GM19395 (cell line): ENCODE measurements around the gene ACOT8.
A peak's percentile ranks its signal among the peaks of the same experiment; 100 is the strongest.
"Not testable (repeated sequence)": the region's sequence is repeated elsewhere in the genome, so short reads cannot be mapped to it uniquely, and the experiment has no call there.

Source experiments
- ATAC-seq: cut with Tn5 transposase; IDR thresholded peaks from one replicate; pipeline ENCODE4 v1.9.1; 2021; ENCODE audit warnings: mild to moderate bottlenecking, moderate library complexity; ENCODE audit not compliant: unreplicated experiment

Gene ACOT8

GRCh38 chr20:45888681-45889080, 31.5 kb upstream of the ACOT8 start:
- no peak for ATAC-seq

GRCh38 chr20:45887346-45887715, 30.1 kb upstream of the ACOT8 start, which contains the start of gene SPATA25:
SPATA25 (minus strand) TSS chr20:45887622; CDS start chr20:45887590, 32 bp downstream.
- no peak for ATAC-seq

GRCh38 chr20:45886590-45887345, 29.6 kb upstream of the ACOT8 start:
- ATAC-seq, result no peak

- no peak for ATAC-seq
Observed at GRCh38 chr20:45883100-45883469, 25.9 kb upstream of the ACOT8 start.

GRCh38 chr20:45882469-45883099, 25.4 kb upstream of the ACOT8 start:
- no peak for ATAC-seq

- ATAC-seq, result peak; percentile 95
Observed at GRCh38 chr20:45880988-45881788, 24.0 kb upstream of the ACOT8 start, which contains the start of gene ZSWIM1. ZSWIM1 (plus strand) TSS chr20:45881227; CDS start chr20:45882593, 1,366 bp downstream.

GRCh38 chr20:45878076-45878761, 21.0 kb upstream of the ACOT8 start:
- ATAC-seq, result no peak

GRCh38 chr20:45874576-45874975, 17.4 kb upstream of the ACOT8 start:
- no peak for ATAC-seq

- ATAC-seq, result not testable (repeated sequence)
Observed at GRCh38 chr20:45874104-45874481, 16.9 kb upstream of the ACOT8 start.

GRCh38 chr20:45873409-45874103, 16.4 kb upstream of the ACOT8 start:
- no peak for ATAC-seq

GRCh38 chr20:45872626-45873025, 15.4 kb upstream of the ACOT8 start:
- ATAC-seq, result no peak

- no peak for ATAC-seq
Observed at GRCh38 chr20:45867819-45868176, 10.6 kb upstream of the ACOT8 start.

- no peak for ATAC-seq
Observed at GRCh38 chr20:45867136-45867818, 10.1 kb upstream of the ACOT8 start.

- ATAC-seq, result no peak
Observed at GRCh38 chr20:45866454-45866853, 9.3 kb upstream of the ACOT8 start.

- no peak for ATAC-seq
Observed at GRCh38 chr20:45863543-45864470, 6.6 kb upstream of the ACOT8 start.

GRCh38 chr20:45861221-45862075, 4.3 kb upstream of the ACOT8 start:
- no peak for ATAC-seq

GRCh38 chr20:45860560-45861220, 3.5 kb upstream of the ACOT8 start:
- no peak for ATAC-seq
